HK-2 (cell line): ENCODE results near the gene SIK3.
"Not testable (repeated sequence)": the region's sequence is repeated elsewhere in the genome, so short reads cannot be mapped to it uniquely, and the experiment has no call there.

ENCODE experiments used
- DNase-seq: peaks from one replicate; pipeline ENCODE4 v3.0.0-alpha.2; 2018; ENCODE audit not compliant: unreplicated experiment

Gene SIK3

DNA sequence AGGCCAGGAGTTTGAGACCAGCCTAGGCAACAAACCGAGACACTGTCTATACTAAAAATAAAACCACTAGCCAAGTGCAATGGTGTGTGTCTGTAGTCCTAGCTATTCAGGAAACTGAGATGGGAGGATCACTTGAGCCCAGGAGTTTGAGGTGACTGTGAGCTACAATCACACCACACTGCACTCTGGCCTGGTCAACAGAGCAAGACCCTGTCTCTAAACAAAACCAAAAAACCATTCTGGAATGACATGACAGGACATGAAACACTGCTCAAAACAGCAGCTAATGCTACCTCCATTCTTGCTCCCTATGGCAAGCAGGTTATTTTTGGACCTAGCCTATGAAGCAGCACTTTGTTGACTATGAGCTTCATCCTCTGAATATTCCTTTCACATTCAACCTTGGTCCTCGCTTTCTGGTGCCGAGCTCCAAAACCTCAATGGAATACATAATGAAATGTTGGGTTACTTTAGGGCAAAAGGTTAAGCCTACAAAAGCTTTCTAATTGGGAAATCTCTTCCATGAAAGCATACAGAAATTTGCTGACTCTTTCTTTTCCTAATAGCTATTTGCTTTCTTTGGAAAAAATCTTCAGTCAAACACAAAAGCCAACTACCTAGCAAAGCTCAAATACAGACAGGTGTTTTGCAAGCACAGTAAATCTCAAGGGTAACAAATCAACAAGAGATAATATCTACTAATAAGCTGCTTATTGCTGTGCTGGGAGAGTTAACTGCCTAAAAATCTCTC is 21.1 kb downstream of the SIK3 start:
- DNase-seq, result no peak

DNA sequence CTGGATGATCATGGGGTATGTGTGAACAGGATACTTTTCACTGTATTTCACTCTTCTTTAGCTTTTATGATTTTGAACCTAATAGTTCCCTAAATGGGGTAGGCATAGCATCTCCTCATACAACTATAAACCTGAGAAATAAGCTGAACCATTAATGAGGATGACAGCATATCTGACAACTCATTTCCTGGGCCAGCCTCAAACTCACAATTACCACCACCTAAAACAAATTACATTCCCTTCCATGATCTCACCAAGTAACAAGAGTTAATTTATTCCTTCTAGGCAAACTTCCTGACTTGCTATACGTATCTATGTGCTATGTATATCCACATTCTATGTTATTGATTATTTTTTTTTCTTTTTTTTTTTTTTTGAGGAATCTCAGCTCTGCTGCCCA is 23.0 kb downstream of the SIK3 start:
- DNase-seq, result no peak

DNA sequence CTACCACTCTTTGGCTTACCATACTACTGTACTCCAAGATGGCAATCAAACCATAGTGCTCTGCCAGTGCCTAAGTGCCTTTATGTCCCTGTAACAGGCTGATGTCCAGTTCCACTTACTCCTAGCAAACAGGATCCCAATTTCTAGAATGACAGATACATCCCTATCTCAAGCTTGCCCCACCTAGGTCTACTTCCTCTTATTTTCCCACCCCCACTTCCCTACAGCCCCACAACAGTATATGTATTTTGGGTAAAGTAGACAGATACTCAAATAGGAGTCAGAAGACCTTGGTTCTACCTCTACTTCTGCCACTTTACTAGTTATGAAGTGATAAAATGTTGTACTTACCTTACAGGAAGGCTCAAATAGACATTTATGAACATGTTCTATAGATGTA is 24.1 kb downstream of the SIK3 start:
- DNase-seq, result no peak

DNA sequence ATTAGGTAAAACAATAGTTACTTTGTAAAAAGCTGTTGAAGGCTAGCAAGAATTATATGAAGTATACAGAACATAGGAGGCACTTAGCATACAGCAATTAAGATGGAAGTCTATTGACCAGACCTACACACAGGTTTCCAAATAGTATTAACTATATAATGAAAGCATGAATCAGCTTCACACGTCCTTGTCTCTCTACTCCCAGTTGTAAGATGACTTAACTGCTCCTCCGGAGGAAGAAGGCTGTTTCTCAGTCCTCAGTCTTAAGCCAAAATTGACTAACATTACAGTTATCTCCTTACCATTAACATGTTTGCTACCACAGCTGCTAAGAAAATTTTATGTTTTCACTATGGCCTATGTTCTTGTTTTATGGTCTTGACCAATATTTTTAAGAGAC is 24.7 kb downstream of the SIK3 start:
- DNase-seq, result no peak

DNA sequence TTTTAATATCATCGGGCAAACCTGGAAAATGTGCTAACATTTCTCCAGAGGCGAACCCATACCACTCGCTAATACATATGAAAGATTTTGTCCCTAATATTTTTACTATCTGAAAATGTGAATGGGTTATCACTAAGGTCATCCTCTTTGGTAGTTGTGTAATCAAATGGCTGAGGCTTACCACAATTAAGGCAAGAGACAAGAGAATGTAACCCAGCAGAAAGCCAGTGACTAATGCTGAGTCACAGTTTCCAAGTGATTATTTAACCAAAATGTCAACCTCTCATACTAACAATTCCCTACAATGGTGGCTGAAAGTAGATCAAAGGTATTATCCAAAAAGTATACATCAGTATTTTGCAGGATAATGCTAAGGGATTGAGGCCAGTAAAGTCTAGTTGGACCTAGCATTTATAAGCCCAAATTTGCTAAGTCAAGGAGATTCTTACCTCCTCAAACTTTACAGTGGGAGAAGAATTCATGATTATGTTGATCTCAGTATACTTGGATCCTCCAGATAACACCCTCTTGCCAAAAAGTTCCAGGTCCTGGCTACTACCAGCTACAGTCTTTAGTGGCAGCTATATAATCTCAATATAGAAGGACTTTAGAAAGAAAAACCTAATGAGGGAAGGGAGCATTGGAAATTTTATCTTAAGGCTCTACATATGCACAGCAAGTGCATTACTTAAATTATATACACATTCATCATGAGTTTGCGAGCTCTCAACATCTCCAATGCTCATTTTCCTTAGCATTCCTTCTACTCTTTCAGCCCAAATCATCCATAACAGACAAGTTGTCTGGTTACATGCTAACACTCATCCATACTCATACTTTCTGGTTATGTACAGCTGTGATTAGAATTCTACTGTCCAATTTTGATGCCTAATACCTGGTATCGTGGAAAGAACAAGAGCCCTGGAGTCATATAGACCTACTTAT is 25.4 kb downstream of the SIK3 start:
- no peak for DNase-seq

DNA sequence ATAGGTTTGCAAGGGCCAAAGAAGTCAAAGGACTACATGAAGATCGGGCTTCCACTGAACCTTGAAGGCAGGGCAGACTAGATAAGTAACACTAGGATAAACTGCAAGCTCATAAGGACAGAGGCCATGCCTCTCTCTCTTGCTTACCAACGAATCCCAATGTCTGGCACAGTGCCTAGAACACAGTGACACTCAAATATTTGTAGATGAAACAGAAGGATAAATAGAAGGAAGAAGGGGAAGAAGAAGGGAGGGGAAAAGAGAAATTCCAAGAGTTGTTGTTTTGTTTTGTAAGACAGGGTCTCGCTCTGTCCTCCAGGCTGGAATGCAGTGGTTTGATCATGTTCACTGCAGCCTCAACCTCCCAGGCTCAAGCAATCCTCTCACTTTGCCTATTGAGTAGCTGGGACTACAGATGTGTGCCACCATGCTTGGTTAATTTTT is 26.9 kb downstream of the SIK3 start:
- no peak for DNase-seq

DNA sequence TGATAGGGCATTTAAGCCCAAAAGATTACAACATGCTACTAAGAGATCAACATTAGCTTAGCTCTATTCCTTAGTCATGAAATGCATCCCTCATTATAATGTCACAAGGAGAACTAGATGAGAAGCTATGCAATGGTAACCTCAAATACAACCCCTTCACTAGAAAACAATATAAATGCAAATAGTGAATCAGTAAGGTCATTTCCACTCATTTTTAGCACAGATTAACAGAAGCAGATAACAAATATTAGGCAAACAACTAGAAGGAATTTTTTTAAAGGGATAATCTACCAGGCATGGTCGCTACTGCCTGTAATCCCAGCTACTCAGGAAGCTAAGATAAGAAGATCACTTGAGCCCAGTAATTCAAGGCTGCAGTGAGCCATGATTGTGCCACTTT is 28.2 kb downstream of the SIK3 start:
- no peak for DNase-seq

DNA sequence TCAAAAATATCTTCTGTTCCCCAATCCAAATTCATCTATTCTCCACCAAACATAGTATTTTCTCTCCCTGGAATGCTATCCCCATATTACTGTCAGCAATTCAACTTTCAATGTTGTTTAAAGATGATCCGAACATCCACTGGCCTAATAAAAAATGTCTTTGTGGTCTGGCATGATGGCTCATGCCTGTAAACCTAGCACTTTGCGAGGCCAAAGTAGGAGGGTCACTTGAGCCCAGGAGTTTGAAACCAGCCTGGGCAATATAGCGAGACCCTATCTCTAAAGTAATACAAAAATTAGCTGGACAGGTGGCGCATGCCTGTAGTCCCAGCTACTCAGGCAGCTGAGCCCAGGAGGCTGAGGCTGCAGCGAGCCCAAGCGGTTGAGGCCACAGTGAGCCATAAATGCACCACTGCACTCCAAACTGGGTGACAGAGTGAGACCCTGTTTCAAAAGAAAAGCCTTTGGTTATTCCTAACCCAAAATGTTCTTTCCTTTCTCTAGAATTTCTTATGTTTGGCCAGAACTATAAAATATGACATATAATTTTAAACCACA is 29.8 kb downstream of the SIK3 start:
- DNase-seq, result no peak

DNA sequence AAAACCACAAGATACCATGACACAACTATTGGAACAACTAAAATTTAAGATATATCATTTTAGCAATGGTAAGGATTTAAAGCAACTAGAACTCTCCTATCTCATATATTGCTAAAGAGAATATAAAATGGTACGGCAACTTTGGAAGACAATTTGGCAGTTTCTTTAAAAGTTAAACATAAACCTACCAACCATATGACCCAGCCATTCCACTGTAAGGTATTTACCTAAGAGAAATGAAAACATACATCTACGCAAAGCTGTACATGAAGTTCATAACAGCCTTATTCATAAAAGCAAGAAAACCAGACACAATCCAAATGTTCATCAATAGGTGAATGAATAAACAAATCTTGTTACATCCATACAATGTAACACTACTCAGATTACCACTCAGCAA is 31.3 kb downstream of the SIK3 start:
- DNase-seq, result no peak

DNA sequence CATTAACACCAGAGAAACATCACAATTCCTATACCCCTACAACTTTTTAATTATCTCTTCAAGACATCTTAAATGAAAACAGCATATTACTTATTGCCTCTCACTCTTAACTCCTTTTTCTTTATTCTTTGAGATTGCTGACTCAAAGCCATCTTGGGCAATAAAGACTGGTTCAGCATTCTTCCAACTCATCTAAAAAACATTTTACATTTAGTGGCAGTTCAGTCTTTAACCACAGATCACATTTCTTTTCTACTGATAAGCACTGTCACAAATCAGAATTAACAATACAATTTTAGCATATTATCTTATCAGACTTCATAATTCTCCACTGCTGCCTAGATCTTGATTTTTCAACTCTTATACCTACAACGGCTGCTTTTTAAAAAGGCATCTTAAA is 34.0 kb downstream of the SIK3 start:
- no peak for DNase-seq

DNA sequence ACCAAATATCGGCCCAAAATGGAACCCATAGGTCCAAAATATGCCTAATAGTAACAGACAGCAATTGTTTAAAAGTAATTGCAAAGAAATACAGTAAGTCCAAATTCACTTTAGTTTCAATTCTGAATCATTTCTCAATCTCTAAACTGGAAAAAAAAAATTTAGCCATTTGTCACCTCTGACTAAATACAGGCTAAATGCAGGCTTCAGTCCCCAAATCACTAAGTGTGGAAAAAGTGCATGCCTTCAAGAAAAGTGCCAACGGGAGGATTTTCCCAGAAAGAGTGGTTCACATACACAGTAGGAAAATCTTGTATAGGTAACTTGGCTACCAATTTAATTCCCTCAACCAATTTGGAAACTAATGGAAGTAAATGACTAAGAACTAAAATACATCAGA is 35.7 kb downstream of the SIK3 start:
- DNase-seq, result no peak

DNA sequence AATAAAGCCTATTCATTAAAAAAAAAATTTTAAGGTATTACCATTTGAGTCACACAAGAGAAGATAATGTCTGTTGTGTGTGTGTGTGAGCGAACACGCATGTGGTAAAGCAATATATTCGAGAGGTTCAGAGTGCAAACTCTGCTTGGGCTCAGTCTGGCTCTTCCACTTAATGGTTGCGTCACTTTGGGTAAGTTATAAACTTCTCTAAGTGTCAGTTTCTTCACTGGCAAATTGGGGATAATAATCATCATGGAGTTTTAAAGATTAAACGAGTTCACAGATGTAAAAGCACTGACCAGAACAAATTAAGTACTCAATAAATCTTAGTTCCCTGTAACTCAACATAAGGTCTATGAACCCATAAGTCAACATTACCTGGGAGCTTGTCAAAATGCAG is 37.0 kb downstream of the SIK3 start:
- no peak for DNase-seq

DNA sequence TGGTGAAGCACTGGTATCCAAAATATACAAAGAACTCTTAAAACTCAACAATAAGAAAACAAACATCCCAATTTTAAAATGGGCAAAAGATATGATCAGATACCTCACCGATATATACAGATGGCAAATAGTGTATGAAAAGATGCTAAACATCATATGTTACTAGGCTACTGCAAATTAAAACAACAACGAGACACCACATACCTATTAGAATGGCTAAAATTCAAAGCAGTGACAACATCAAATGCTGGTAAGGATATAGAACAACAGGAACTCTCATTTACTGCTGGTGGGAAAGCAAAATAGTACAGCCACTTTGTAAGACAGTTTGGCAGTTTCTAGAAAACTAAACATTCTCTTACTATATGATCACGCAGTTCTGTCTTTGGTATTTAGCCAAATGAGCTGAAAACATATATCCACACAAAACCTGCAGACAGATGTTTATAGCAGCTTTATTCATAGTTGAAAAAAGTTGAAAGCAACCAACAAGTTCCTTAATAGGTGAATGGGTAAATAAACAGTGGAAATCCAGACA is 38.5 kb downstream of the SIK3 start:
- DNase-seq, result no peak

DNA sequence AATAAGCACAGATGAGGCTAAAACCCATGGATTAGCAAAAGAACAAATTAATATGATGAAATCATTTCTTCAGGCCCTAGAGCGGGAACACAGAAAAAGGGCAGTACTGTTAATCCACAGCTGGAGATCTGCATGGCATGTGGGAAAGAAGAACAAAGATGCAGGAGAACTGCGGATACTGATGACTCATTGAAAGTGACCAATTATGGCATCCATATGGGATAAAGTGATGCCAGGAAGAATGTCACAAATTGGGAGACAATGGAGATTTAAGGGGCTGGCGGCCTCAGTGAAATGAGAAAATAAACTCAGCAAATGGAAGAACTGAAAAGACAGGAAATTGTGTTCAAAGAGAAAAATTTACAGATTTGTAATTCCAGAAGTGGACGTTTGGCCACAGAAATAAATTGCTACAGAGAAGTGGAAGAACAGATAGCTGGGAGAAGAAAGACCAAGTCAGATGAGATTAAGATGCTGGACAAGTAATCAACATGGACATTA is 39.4 kb downstream of the SIK3 start:
- no peak for DNase-seq

DNA sequence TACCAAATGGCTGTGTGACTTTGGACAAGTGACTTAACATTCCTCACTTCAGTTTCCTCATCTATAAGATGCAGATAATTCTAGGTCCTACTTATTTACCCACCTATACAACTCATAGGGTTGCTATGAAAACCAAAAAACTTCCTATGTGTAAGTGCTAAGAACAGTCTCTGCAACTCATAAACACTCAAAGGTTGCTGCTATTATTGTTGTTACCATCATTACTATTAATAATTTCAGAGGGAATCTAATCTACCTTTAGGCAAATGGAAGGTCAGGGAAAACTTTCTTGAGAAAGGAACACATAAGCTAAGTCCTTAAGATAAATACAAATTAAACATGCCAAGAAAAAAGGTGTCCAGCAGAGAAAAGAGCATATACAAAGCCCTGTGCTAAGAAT is 40.5 kb downstream of the SIK3 start:
- no peak for DNase-seq

DNA sequence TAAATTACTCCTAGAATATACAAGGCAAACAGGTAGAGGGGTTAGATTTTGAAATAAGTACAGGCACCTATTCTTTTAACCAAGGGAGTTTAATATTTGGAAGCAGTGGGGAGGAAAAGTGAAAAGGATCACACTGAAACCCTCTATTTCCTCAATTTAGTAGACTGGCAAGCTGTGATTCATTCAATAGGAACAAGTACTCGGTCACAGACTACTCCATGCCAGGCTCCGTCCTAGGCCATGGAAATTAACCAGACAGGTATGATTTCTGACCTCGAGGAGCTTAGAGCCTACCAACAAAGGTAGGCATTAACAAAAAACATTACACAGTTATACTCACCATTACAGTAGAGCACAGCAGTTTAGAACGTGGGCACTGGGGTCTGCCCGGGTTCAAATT is 40.9 kb downstream of the SIK3 start:
- no peak for DNase-seq

DNA sequence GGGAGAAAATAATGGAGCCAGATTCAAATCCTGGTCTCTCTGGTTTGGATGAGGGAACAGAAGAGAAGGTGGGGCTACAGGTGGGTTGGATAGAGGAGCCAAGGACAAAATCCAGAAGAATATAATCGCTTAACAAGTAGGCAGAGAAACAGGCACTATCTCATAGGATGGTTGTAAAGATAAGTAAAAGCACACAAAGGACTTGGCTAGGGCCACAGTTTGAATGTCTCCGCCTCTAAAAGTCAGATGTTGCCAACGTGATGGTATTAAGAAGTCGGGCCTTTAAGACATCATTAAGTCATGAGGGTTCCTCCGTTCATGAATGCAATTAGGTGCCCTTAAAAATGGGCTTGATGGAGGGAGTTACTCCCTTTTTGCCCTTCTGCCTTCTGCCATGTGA is 42.8 kb downstream of the SIK3 start:
- no peak for DNase-seq

DNA sequence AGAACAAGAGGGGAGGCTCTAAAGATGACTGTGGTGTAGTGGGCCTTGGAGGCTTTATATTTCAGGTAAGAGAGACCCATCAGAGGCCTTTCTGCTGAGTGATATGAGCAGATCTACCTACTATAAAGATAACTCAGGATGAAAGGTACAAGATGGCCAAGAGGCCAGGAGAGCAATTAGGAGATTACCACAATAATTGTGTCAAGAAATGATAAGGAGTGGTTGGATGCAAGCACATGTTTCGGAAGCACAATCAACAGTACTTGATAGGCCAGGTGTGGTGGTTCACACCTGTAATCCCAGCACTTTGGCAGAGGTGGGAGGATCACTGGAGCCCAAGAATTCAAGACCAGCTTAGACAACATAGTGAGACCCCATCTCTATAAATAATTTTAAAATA is 43.8 kb downstream of the SIK3 start:
- DNase-seq, result no peak

DNA sequence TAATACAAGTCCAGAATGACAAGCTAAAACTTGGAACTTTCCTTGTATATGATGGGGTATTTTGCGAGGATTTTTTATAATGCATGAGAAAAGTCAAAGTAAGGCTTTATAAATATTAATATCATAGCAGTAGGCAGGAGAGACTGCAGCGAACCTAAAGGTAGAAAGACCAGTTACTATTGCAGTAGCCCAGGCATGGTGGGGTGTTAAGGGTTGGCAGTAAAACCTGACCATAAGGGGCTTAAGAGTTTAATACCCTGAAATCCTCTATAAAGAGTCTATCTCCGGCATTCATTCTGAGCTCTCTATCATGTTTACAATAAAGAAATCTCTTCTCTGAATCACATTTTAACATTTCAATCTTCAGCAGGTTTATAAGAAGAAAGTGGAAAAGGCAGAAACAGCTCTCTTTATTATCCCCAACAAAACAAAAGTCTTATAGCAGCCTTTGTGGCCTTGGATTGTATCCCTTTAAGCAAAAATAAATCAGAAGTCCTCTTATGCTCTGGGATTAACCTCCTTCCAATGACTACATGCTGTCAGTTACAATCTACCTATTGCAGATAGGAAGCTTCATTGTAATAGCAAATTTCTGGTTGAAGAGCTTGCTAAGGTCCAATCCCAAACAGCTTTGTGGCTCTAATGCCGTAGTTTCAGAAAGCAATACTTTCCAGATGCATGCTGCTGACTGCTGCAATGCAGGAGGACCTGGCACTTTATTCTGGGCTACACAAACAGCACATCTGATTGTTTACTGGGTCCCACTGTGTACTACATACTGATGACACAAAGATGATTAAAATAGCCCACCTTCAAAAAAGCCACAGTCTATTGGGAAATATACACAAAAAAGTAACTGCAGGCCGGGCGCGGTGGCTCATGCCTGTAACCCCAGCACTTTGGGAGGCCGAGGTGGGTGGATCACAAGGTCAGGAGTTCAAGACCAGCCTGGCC is 45.8 kb downstream of the SIK3 start:
- DNase-seq, result no peak

DNA sequence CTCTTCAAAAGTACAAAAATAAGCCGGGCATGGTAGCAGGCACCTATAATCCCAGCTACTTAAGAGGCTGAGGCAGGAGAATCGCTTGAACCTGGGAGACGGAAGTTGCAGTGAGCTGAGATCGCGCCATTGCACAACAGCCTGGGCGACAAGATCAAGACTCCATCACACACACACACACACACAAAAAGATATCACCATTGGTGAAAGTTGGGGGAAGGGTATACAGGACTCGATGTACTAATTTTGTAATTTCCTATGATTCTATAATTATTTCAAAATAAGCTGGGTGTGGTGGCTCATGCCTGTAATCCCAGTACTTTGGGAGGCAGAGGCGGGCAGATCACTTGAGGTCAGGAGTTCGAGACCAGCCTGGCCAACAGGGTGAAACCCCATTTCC is 48.1 kb downstream of the SIK3 start:
- DNase-seq, result not testable (repeated sequence)

DNA sequence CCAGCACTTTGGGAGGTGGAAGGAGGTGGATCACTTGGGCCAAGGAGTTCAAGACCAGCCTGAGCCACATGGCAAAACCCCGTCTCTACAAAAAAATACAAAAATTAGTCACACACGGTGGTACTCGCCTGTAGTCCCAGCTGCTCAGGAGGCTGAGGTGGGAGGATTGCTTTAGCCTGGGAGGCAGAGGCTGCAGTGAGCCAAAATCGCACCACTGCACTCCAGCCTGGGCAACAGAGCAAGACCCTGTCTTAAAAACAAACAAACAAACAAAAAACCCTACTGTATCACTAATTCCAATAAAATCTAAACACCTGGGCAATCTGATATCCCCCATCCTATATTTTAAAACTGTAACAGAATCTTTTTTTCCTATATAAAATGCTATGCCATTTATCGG is 51.6 kb downstream of the SIK3 start:
- DNase-seq, result not testable (repeated sequence)
